Activated CD8-positive, alpha-beta T cell treated with anti-CD3 and anti-CD28 coated beads for 36 hours (primary cell): ENCODE measurements around the gene METTL2B. TPM values are rescaled to one million over a fixed set of nuclear protein-coding genes. Genes with fewer than 3 reads are reported as not detected.

Source experiments
- ATAC-seq: fragments of 200-7000 bp; cut with Tn5 transposase; one replicate; pipeline ENCODE4 v1.10.0; 2021; ENCODE audit warnings: mild to moderate bottlenecking, moderate library complexity
- CTCF ChIA-PET: fragments of 350-600 bp; sonication (Branson Sonifier 250); formaldehyde crosslinking; loops from one replicate; lab custom pipeline; 2021; ENCODE audit warnings: antibody characterized with exemption; lab: Charles Lee
- POLR2A ChIA-PET: fragments of 350-600 bp; sonication (Branson Sonifier 250); formaldehyde crosslinking; loops from one replicate; lab custom pipeline; 2021; ENCODE audit warnings: antibody characterized with exemption; lab: Charles Lee
- DNase-seq: peaks from one replicate; pipeline ENCODE4 v3.0.0-alpha.2; 2020
- H3K27ac Mint-ChIP-seq: one replicate; pipeline ENCODE4 v1.8.0; 2021; ENCODE audit warnings: mild to moderate bottlenecking, mixed read lengths
- H3K27me3 Mint-ChIP-seq: one replicate; pipeline ENCODE4 v1.8.0; 2021; ENCODE audit warnings: mixed read lengths
- H3K36me3 Mint-ChIP-seq: one replicate; pipeline ENCODE4 v1.8.0; 2021; ENCODE audit warnings: low read depth, mixed read lengths
- H3K4me1 Mint-ChIP-seq: one replicate; pipeline ENCODE4 v1.8.0; 2021; ENCODE audit warnings: low read depth, mixed read lengths
- H3K4me3 Mint-ChIP-seq: one replicate; pipeline ENCODE4 v1.8.0; 2021; ENCODE audit warnings: mild to moderate bottlenecking, moderate library complexity, mixed read lengths
- H3K9me3 Mint-ChIP-seq: one replicate; pipeline ENCODE4 v1.8.0; 2021; ENCODE audit warnings: mixed read lengths
- intact Hi-C: fragments of 100-400 bp; cut with micrococcal nuclease; formaldehyde crosslinking; loops from one replicate; pipeline ENCODE4 v1.10.0; 2022
- total RNA-seq, 2 experiments: library from RNA; stranded (reverse); gene quantifications; one replicate each; pipeline ENCODE4 v1.2.3, GENCODE V29; 2021
- TF ChIP-seq, protein P1 (sequence below): fragments of 200-600 bp; IDR thresholded peaks from one replicate; pipeline ENCODE4 v1.8.0; 2022; ENCODE audit warnings: antibody characterized with exemption, mild to moderate bottlenecking

Gene METTL2B
- total RNA-seq, 2 experiments from 2014 or later = 38.9 to 45.6 TPM

DNA sequence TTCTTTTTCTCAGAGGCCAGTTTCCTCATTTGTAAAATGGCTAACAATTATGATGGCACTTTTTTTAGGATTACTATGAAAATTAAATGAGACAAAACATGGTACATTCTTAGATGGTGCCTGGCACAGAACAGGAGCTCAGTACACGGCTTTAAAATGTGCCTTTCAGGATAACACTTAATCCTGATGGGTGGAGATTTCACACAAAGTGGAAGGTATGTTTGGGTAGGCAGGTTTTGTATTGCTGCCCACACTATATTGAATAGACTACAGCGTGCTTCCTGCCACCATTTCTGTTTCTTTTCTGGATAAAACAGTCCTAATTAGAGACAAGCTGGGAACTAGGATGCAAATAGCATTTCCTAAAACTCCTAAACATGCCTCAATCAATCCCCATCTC lies 44.8 kb upstream of the METTL2B start:
- TF ChIP-seq, protein P1, sequence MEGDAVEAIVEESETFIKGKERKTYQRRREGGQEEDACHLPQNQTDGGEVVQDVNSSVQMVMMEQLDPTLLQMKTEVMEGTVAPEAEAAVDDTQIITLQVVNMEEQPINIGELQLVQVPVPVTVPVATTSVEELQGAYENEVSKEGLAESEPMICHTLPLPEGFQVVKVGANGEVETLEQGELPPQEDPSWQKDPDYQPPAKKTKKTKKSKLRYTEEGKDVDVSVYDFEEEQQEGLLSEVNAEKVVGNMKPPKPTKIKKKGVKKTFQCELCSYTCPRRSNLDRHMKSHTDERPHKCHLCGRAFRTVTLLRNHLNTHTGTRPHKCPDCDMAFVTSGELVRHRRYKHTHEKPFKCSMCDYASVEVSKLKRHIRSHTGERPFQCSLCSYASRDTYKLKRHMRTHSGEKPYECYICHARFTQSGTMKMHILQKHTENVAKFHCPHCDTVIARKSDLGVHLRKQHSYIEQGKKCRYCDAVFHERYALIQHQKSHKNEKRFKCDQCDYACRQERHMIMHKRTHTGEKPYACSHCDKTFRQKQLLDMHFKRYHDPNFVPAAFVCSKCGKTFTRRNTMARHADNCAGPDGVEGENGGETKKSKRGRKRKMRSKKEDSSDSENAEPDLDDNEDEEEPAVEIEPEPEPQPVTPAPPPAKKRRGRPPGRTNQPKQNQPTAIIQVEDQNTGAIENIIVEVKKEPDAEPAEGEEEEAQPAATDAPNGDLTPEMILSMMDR = no peak
- Mint-ChIP-seq H3K27ac (no peak overlapping the region), H3K4me3 (no peak overlapping the region), H3K4me1 (peaks cover 11% of the 10 kb centered on the region), H3K27me3 (peaks cover 17% of the 10 kb centered on the region), H3K9me3 (no peaks in the 10 kb centered on the region), H3K36me3 (no peaks in the 10 kb centered on the region)
- CTCF ChIA-PET = interaction anchor here (1.0 to 15.2 kb wide), 6 partner anchors 8 to 46 kb away, joined by 3 to 345 read pairs (median 4); no protein-coding TSS in a partner anchor
- ATAC-seq (no peak), DNase-seq (no peak)
- intact Hi-C loops = no loop called here
- POLR2A ChIA-PET = interaction anchor here (1.1 to 7.6 kb wide), 3 partner anchors 10 to 29 kb away, joined by 4 to 46 read pairs (median 5); no protein-coding TSS in a partner anchor

DNA sequence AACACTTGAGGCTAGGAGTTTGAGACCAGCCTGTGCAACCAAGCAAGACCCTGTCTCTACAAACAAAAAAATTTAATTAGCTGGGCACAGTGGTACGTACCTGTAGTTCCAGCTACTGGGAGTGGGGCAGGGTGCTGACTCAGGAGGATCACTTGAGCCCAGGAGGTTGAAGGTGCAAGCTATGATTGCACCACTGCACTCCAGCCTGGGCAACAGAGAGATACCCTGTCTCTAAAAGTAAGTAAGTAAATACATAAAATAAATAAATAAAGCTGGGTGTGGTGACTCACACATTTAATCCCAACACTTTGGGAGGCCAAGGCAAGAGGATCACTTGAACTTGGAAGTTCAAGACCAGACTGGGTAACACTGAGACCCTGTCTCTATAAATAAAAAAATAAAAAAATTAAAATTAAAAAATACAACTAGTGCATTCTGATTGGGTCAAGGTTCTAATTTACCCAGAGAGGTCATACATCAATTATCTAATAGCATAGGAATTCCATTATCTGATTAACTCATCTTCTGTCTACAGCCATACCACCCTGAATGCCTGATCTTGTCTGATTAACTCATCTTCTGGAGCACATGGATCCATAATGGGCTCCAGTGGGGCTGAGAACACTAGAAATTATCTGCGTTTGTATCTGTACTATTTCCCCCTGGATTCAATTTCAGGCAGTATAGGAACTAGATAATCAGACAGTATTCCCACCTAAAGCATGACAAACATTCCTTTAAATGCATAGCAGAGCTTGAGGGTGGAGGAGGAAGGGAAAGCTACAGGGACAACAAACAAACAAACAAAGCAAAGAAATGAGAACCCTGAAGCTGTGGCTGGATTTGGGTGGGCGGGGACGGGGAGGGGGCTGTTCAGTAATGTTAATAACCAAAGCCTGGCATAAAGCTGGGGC lies 41.9 kb upstream of the METTL2B start:
- CTCF ChIA-PET = interaction anchor here (0.6 to 15.2 kb wide), 7 partner anchors 8 to 544 kb away, joined by 3 to 345 read pairs (median 4); partner anchors contain the start of gene HILPDA
- H3K4me1 Mint-ChIP-seq = peaks cover 7% of the 10 kb centered on the region

DNA sequence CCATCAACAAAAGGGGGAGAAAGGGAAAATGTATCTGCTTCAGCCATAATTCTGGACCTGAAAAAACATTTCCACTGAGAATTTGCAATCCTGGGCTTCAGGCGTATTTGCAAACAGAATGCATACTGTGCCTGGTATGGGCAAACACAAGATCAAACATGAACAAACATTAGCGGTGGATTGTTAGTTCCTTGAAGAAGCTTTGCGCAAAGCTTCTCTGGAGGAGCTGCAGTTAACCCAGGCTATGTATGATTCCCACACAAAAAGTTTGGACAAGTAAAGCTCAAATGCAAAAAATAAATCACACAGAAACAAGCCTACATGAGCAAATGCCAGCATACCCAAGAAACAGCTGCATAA lies 41.2 kb upstream of the METTL2B start:
- Mint-ChIP-seq H3K4me3 (no peak overlapping the region), H3K27ac (no peak overlapping the region), H3K4me1 (peaks cover 6% of the 10 kb centered on the region), H3K9me3 (no peaks in the 10 kb centered on the region), H3K27me3 (peaks cover 6% of the 10 kb centered on the region), H3K36me3 (no peaks in the 10 kb centered on the region)
- ChIA-PET POLR2A (no interaction called here), CTCF (interaction anchor here (1.2 to 15.2 kb wide), 5 partner anchors 9 to 39 kb away, joined by 3 to 345 read pairs (median 8); partner anchors contain the start of gene HILPDA)
- intact Hi-C loops = no loop called here
- TF ChIP-seq, protein P1 = no peak
- DNase-seq (no peak), ATAC-seq (no peak)

More for the DNA sequence above, 41.9 kb upstream of the METTL2B start:
- POLR2A ChIA-PET = no interaction called here
- Mint-ChIP-seq H3K27me3 (peaks cover 6% of the 10 kb centered on the region), H3K36me3 (no peaks in the 10 kb centered on the region), H3K4me3 (no peak overlapping the region), H3K9me3 (no peaks in the 10 kb centered on the region), H3K27ac (no peak overlapping the region)
- TF ChIP-seq, protein P1 = no peak
- DNase-seq (no peak), ATAC-seq (no peak)
- intact Hi-C loops = no loop called here

DNA sequence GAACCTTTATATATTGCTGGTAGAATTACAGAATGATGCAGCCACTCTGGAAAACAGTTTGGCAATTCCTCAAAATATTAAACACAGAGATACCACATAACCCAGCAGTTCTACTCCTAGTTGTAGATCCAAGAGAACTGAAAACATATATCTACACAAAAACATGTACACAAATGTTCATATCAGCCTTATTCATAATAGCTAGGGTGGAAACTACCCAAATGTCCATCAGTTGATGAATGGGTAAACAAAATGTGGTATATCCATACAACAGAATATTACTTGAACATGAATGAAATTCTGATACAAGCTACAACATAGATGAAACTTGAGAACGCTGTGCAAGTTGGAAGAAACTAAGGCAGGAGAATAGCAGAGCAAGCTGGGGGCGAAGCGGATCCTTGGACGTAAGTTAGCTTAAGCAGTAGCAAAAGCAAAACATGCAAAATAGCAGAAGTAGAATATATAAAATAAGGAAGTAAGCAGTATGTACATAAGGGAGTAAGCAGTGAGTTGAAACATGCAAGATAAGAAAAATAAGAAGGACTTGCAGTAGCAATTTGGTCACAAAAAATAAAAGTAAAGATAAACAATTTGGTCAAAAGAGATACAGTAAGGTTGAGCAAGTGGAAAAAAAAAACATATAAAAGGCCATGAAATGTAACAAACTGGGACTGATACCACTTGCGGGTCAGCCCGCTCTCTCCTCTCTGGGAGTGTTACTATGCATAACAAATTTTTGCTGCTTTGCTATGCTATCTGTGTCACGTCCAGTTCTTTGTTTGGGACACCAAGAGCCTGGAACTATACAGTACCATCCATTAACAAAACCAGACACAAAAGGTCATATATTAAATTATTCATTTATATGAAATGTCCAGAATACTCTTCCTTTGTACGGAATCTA lies 38.9 kb upstream of the METTL2B start:
- Mint-ChIP-seq H3K9me3 (no peaks in the 10 kb centered on the region), H3K27me3 (peaks cover 3% of the 10 kb centered on the region), H3K36me3 (no peaks in the 10 kb centered on the region), H3K27ac (no peak overlapping the region), H3K4me1 (peaks cover 5% of the 10 kb centered on the region), H3K4me3 (no peak overlapping the region)
- DNase-seq (no peak), ATAC-seq (no peak)
- intact Hi-C loops = no loop called here
- TF ChIP-seq, protein P1 = no peak
- POLR2A ChIA-PET = interaction anchor here (0.6 kb wide), 1 partner anchor 26 kb away, joined by 4 read pairs; no protein-coding TSS in a partner anchor
- CTCF ChIA-PET = interaction anchor here (1.7 to 6.1 kb wide), 4 partner anchors 11 to 50 kb away, joined by 4 to 52 read pairs (median 8); no protein-coding TSS in a partner anchor
